ENCODE measurements around the gene SPOPL.

Gene SPOPL

DNA sequence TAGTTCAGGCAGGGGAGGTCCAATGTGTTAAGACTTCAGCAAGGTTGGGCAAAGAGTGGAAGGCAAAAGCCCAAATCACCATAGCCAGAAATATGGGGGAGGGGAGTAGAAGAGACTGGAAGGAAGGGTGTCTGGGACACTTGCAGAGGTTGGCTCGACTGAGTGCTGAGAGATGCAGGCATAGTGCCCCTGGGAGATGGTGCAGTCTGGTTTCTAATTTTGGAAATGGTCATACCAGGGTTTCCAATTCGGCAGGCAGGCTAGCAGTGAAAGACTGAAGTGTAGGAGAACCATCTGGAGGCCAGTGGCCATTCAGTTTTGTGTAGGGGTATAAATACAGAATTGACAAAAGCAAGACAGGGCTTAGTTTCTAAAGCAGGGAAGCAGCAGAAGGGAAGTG is 6.2 kb upstream of the SPOPL start:
- no peaks in the 10 kb centered on the region for H3K79me2 ChIP-seq (ENCODE audit: low read length)
- H3K36me3 ChIP-seq (replicated peaks; ENCODE audit: insufficient read depth, low read length) = no peaks in the 10 kb centered on the region
- DNase-seq = no peak
- TF ChIP-seq EZH2phosphoT487 (IDR thresholded peaks at IDR 0.05; ENCODE audit: low read length) = no peak
- no peak for TF ChIP-seq EZH2 (optimal IDR thresholded peaks at IDR 0.05; ENCODE audit: low read depth, low read length)
- TF ChIP-seq, protein P1, sequence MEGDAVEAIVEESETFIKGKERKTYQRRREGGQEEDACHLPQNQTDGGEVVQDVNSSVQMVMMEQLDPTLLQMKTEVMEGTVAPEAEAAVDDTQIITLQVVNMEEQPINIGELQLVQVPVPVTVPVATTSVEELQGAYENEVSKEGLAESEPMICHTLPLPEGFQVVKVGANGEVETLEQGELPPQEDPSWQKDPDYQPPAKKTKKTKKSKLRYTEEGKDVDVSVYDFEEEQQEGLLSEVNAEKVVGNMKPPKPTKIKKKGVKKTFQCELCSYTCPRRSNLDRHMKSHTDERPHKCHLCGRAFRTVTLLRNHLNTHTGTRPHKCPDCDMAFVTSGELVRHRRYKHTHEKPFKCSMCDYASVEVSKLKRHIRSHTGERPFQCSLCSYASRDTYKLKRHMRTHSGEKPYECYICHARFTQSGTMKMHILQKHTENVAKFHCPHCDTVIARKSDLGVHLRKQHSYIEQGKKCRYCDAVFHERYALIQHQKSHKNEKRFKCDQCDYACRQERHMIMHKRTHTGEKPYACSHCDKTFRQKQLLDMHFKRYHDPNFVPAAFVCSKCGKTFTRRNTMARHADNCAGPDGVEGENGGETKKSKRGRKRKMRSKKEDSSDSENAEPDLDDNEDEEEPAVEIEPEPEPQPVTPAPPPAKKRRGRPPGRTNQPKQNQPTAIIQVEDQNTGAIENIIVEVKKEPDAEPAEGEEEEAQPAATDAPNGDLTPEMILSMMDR (IDR thresholded peaks at IDR 0.05; ENCODE audit: low read length) = no peak
- H3K9me2 ChIP-seq (replicated peaks; ENCODE audit: insufficient read depth, low read length) = no peaks in the 10 kb centered on the region
- H3F3A ChIP-seq (ENCODE audit: insufficient read depth, low read length) = no peaks in the 10 kb centered on the region
- no peak overlapping the region for H3K4me2 ChIP-seq (ENCODE audit: low read depth, low read length)
- no peaks in the 10 kb centered on the region for H3K27me3 ChIP-seq (replicated peaks; ENCODE audit: insufficient read depth, low read length)
- H3K9ac ChIP-seq (ENCODE audit: low read length) = no peak overlapping the region
- H3K9me3 ChIP-seq (replicated peaks; ENCODE audit: insufficient read depth, low read length) = no peaks in the 10 kb centered on the region
- no peak overlapping the region for H3K4me3 ChIP-seq (ENCODE audit: low read length)
- no peaks in the 10 kb centered on the region for H4K20me1 ChIP-seq (ENCODE audit: insufficient read depth, low read length)
- H3K4me1 ChIP-seq (ENCODE audit: low read length) = 0 out of 2 replicates have a peak, but pooled peaks cover under 1% of the 10 kb centered on the region
- no peak overlapping the region for H3K27ac ChIP-seq (ENCODE audit: low read length)
- no peak overlapping the region for H2AFZ ChIP-seq (ENCODE audit: low read length)

DNA sequence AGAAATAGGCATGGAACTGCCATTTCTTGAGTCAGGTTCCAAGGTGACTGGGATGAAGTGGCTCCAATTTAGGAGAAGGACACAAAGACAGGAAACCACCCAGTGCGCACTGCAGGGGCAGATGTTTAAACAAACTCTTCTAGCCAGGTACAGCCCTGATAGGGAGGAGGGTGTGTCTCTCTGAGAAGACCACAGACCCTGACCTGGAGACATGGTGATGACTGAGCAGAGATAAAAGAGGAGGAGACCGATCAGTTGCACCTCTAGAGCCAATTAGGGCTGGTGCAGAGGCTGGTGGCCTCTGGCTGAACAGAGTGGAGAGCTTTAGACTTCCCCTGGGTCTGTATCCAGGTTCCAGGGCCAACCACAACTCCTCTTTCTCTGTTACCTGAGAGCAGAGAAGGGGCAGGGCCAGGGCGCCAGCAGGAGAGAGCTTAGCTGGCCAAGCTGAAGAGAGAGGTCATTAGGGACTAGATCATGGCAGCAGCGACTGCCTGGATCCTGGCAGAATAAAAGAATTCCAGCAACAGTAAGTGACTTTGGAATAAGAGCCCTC is 5.4 kb upstream of the SPOPL start:
- Histone ChIP-seq H3K9me2 (replicated peaks; ENCODE audit: insufficient read depth, low read length) (no peaks in the 10 kb centered on the region), H3K9me3 (replicated peaks; ENCODE audit: insufficient read depth, low read length) (no peaks in the 10 kb centered on the region), H3K27me3 (replicated peaks; ENCODE audit: insufficient read depth, low read length) (no peaks in the 10 kb centered on the region), H2AFZ (ENCODE audit: low read length) (no peak overlapping the region), H3K36me3 (replicated peaks; ENCODE audit: insufficient read depth, low read length) (no peaks in the 10 kb centered on the region), H3F3A (ENCODE audit: insufficient read depth, low read length) (peaks cover 4% of the 10 kb centered on the region; the same call in 1 of the 2 replicates), H3K4me1 (ENCODE audit: low read length) (0 out of 2 replicates have a peak, but pooled peaks cover 5% of the 10 kb centered on the region), H3K9ac (ENCODE audit: low read length) (no peak overlapping the region), H3K4me3 (ENCODE audit: low read length) (no peak overlapping the region), H3K4me2 (ENCODE audit: low read depth, low read length) (no peak overlapping the region), H3K27ac (ENCODE audit: low read length) (no peak overlapping the region), H3K79me2 (ENCODE audit: low read length) (no peaks in the 10 kb centered on the region), H4K20me1 (ENCODE audit: insufficient read depth, low read length) (no peaks in the 10 kb centered on the region)
- TF ChIP-seq, protein P1 (IDR thresholded peaks at IDR 0.05; ENCODE audit: low read length) = no peak
- no peak for TF ChIP-seq EZH2 (optimal IDR thresholded peaks at IDR 0.05; ENCODE audit: low read depth, low read length)
- no peak for TF ChIP-seq EZH2phosphoT487 (IDR thresholded peaks at IDR 0.05; ENCODE audit: low read length)
- DNase-seq = no peak

GRCh38 chr2:138497294-138497693 is 4.3 kb upstream of the SPOPL start:
- Histone ChIP-seq H3K4me3 (ENCODE audit: low read length) (no peak overlapping the region), H3K79me2 (ENCODE audit: low read length) (peaks cover 4% of the 10 kb centered on the region), H3K9ac (ENCODE audit: low read length) (no peak overlapping the region), H3K9me2 (replicated peaks; ENCODE audit: insufficient read depth, low read length) (no peaks in the 10 kb centered on the region), H3K4me1 (ENCODE audit: low read length) (0 out of 2 replicates have a peak, but pooled peaks cover 5% of the 10 kb centered on the region), H4K20me1 (ENCODE audit: insufficient read depth, low read length) (no peaks in the 10 kb centered on the region), H3K36me3 (replicated peaks; ENCODE audit: insufficient read depth, low read length) (no peaks in the 10 kb centered on the region), H3K9me3 (replicated peaks; ENCODE audit: insufficient read depth, low read length) (no peaks in the 10 kb centered on the region), H3K27me3 (replicated peaks; ENCODE audit: insufficient read depth, low read length) (no peaks in the 10 kb centered on the region), H3F3A (ENCODE audit: insufficient read depth, low read length) (peaks cover 6% of the 10 kb centered on the region; the same call in 1 of the 2 replicates), H2AFZ (ENCODE audit: low read length) (no peak overlapping the region), H3K4me2 (ENCODE audit: low read depth, low read length) (no peak overlapping the region), H3K27ac (ENCODE audit: low read length) (no peak overlapping the region)
- no peak for DNase-seq
- TF ChIP-seq, protein P1 (IDR thresholded peaks at IDR 0.05; ENCODE audit: low read length) = no peak
- no peak for TF ChIP-seq EZH2 (optimal IDR thresholded peaks at IDR 0.05; ENCODE audit: low read depth, low read length)
- no peak for TF ChIP-seq EZH2phosphoT487 (IDR thresholded peaks at IDR 0.05; ENCODE audit: low read length)
